Smooth muscle cell (in vitro differentiated cells): ENCODE measurements around the gene RNASE8. TPM values are rescaled to one million over a fixed set of nuclear protein-coding genes. Genes with fewer than 3 reads are reported as not detected.

ENCODE experiments used
- DNase-seq: peaks from one replicate; lab custom pipeline; 2025; ENCODE audit not compliant: unreplicated experiment; lab: John Stamatoyannopoulos, UW
- H2AFZ ChIP-seq: fragments of 200-600 bp; sonication (generic); 2 replicates; pipeline ENCODE4 v1.6.0; 2016; ENCODE audit warnings: antibody characterized with exemption, low read depth, mild to moderate bottlenecking
- H3F3A ChIP-seq: fragments of 200-600 bp; sonication (generic); 2 replicates; pipeline ENCODE4 v1.6.0; 2017; ENCODE audit warnings: antibody characterized with exemption, low read depth
- H3K27ac ChIP-seq: fragments of 200-600 bp; sonication (generic); 2 replicates; pipeline ENCODE4 v1.5.1; 2016; ENCODE audit warnings: low read depth, mild to moderate bottlenecking
- H3K27me3 ChIP-seq: fragments of 200-600 bp; sonication (generic); 2 replicates; pipeline ENCODE4 v1.6.1; 2016; ENCODE audit warnings: low read depth, mild to moderate bottlenecking
- H3K36me3 ChIP-seq: fragments of 200-600 bp; sonication (generic); 2 replicates; pipeline ENCODE4 v1.5.1; 2016; ENCODE audit warnings: low read depth
- H3K4me1 ChIP-seq: fragments of 200-600 bp; sonication (generic); 2 replicates; pipeline ENCODE4 v1.5.1; 2016; ENCODE audit warnings: low read depth
- H3K4me2 ChIP-seq: fragments of 200-600 bp; sonication (generic); 2 replicates; pipeline ENCODE4 v1.6.0; 2016; ENCODE audit warnings: mild to moderate bottlenecking
- H3K4me3 ChIP-seq: fragments of 200-600 bp; sonication (generic); 2 replicates; pipeline ENCODE4 v1.5.1; 2016; ENCODE audit warnings: mild to moderate bottlenecking
- H3K79me2 ChIP-seq: fragments of 200-600 bp; sonication (generic); 2 replicates; pipeline ENCODE4 v1.6.0; 2016; ENCODE audit warnings: low read depth, mild to moderate bottlenecking
- H3K9ac ChIP-seq: fragments of 200-600 bp; sonication (generic); 2 replicates; pipeline ENCODE4 v1.6.0; 2016; ENCODE audit warnings: low read depth
- H3K9me3 ChIP-seq: fragments of 200-600 bp; sonication (generic); replicated peaks from 2 replicates; pipeline ENCODE4 v1.5.1; 2016; ENCODE audit warnings: low read depth
- H4K20me1 ChIP-seq: fragments of 200-600 bp; sonication (generic); 2 replicates; pipeline ENCODE4 v1.6.0; 2016; ENCODE audit warnings: low read depth
- CTCF ChIP-seq: fragments of 200-600 bp; sonication (generic); IDR thresholded peaks from 2 replicates; pipeline ENCODE4 v1.5.1; 2017; ENCODE audit warnings: borderline replicate concordance, mild to moderate bottlenecking, antibody characterized with exemption; ENCODE audit not compliant: insufficient read depth, poor library complexity, severe bottlenecking
- WGBS: methylation state at CpG from one replicate; pipeline ENCODE4 v1.1.7; 2016; ENCODE audit warnings: low lambda C conversion rate; 5-methylcytosine and 5-hydroxymethylcytosine counted together
- polyA plus RNA-seq: library from polyadenylated mRNA; unstranded; fragments of >200 nt; fragmentation: Nextera tagmentation; extraction: Ambion mirVana; gene quantifications from 2 replicates; pipeline ENCODE4 v1.2.1, GENCODE V29; 2016
- total RNA-seq: library from RNA; depleted of rRNA; stranded (reverse); fragments of >200 nt; gene quantifications from 2 replicates; pipeline ENCODE4 v1.2.3, GENCODE V29; 2014

RNASE8 gene
- total and polyA plus RNA-seq, 2 experiments from 2014 or later, result not detected

GRCh38 chr14:21063479-21063878, 5.9 kb downstream of the RNASE8 start:
- H3K9ac ChIP-seq, result no peak overlapping the region
- H3K9me3 ChIP-seq, result no peaks in the 10 kb centered on the region
- no peaks in the 10 kb centered on the region for H4K20me1 ChIP-seq
- H3K27ac ChIP-seq, result peak overlapping the region; percentile 55
- peak overlapping the region; percentile 5 for H2AFZ ChIP-seq
- peaks cover 11% of the 10 kb centered on the region for H3K4me1 ChIP-seq
- peak overlapping the region; percentile 55 for H3K4me2 ChIP-seq
- no peak for TF ChIP-seq CTCF
- no peaks in the 10 kb centered on the region for H3K79me2 ChIP-seq
- WGBS, result 17% methylated on average over 3 of the region's 3 CpGs
- no peaks in the 10 kb centered on the region for H3K27me3 ChIP-seq
- H3K36me3 ChIP-seq, result no peaks in the 10 kb centered on the region
- DNase-seq, result no peak
- H3F3A ChIP-seq, result peaks cover 14% of the 10 kb centered on the region
- no peak overlapping the region for H3K4me3 ChIP-seq

- no peaks in the 10 kb centered on the region for H4K20me1 ChIP-seq
- H2AFZ ChIP-seq, result no peak overlapping the region
- no peak overlapping the region for H3K9ac ChIP-seq
- no peak for TF ChIP-seq CTCF
- no peak overlapping the region for H3K4me3 ChIP-seq
- no peaks in the 10 kb centered on the region for H3K36me3 ChIP-seq
- H3K27ac ChIP-seq, result no peak overlapping the region
- no peaks in the 10 kb centered on the region for H3K9me3 ChIP-seq
- peaks cover 22% of the 10 kb centered on the region for H3F3A ChIP-seq
- no peak for DNase-seq
- no peaks in the 10 kb centered on the region for H3K27me3 ChIP-seq
- H3K4me1 ChIP-seq, result peaks cover 29% of the 10 kb centered on the region
- H3K4me2 ChIP-seq, result no peak overlapping the region
- no peaks in the 10 kb centered on the region for H3K79me2 ChIP-seq
- WGBS, result 80% methylated on average over 7 of the region's 7 CpGs
These were observed 9.4 kb downstream of the RNASE8 start for GRCh38 chr14:21066882-21067502.

GRCh38 chr14:21068521-21069387, 11.1 kb downstream of the RNASE8 start:
- peak overlapping the region; percentile 99 for H3K4me2 ChIP-seq
- H3K9me3 ChIP-seq, result no peaks in the 10 kb centered on the region
- H3K27me3 ChIP-seq, result no peaks in the 10 kb centered on the region
- H3F3A ChIP-seq, result peaks cover 29% of the 10 kb centered on the region
- DNase-seq, result no peak
- peaks cover 9% of the 10 kb centered on the region for H4K20me1 ChIP-seq
- H3K4me1 ChIP-seq, result peaks cover 25% of the 10 kb centered on the region
- H3K36me3 ChIP-seq, result no peaks in the 10 kb centered on the region
- H3K79me2 ChIP-seq, result peaks cover 14% of the 10 kb centered on the region
- peak overlapping the region; percentile 88 for H3K4me3 ChIP-seq
- peak overlapping the region; percentile 91 for H3K9ac ChIP-seq
- 2% methylated on average over 42 of the region's 45 CpGs for WGBS
- TF ChIP-seq CTCF, result peak; percentile 53
- H3K27ac ChIP-seq, result peak overlapping the region; percentile 93
- peak overlapping the region; percentile 84 for H2AFZ ChIP-seq
